ENCODE data around the gene GMCL2. TPM values are rescaled to one million over a fixed set of nuclear protein-coding genes. Genes with fewer than 3 reads are reported as not detected.
A peak's percentile ranks its signal among the peaks of the same experiment; 100 is the strongest.

Gene GMCL2
- total and polyA plus RNA-seq, 2 experiments from 2014 or later: 0.07 TPM; not detected in 1

DNA sequence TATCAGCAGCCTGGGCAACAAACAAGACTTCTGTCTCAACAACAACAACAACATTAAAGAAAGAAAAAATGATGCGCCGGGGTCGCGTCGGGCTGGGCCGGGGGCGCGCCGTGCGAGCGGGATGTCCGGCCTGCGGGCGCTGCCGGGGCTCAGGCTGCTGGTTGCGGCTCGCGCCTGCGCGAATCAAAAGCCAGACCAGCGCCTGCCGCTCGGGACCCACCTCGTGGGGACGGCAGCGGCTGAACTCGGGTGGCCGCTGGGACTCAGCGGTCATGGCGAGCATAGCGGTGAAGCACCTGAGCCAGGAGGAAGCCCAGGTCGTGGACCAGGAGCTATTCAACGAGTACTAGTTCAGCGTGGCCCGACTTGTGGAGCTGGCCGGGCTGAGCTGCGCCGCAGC is 21.6 kb downstream of the GMCL2 start (continued):
- TF ChIP-seq, protein P1, sequence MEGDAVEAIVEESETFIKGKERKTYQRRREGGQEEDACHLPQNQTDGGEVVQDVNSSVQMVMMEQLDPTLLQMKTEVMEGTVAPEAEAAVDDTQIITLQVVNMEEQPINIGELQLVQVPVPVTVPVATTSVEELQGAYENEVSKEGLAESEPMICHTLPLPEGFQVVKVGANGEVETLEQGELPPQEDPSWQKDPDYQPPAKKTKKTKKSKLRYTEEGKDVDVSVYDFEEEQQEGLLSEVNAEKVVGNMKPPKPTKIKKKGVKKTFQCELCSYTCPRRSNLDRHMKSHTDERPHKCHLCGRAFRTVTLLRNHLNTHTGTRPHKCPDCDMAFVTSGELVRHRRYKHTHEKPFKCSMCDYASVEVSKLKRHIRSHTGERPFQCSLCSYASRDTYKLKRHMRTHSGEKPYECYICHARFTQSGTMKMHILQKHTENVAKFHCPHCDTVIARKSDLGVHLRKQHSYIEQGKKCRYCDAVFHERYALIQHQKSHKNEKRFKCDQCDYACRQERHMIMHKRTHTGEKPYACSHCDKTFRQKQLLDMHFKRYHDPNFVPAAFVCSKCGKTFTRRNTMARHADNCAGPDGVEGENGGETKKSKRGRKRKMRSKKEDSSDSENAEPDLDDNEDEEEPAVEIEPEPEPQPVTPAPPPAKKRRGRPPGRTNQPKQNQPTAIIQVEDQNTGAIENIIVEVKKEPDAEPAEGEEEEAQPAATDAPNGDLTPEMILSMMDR (conservative IDR thresholded peaks at IDR 0.05; ENCODE audit: low read depth in 2 of 2): no peak
- no peak for TF ChIP-seq EZH2 (IDR thresholded peaks at IDR 0.05; ENCODE audit: low read depth, unreplicated experiment)

DNA sequence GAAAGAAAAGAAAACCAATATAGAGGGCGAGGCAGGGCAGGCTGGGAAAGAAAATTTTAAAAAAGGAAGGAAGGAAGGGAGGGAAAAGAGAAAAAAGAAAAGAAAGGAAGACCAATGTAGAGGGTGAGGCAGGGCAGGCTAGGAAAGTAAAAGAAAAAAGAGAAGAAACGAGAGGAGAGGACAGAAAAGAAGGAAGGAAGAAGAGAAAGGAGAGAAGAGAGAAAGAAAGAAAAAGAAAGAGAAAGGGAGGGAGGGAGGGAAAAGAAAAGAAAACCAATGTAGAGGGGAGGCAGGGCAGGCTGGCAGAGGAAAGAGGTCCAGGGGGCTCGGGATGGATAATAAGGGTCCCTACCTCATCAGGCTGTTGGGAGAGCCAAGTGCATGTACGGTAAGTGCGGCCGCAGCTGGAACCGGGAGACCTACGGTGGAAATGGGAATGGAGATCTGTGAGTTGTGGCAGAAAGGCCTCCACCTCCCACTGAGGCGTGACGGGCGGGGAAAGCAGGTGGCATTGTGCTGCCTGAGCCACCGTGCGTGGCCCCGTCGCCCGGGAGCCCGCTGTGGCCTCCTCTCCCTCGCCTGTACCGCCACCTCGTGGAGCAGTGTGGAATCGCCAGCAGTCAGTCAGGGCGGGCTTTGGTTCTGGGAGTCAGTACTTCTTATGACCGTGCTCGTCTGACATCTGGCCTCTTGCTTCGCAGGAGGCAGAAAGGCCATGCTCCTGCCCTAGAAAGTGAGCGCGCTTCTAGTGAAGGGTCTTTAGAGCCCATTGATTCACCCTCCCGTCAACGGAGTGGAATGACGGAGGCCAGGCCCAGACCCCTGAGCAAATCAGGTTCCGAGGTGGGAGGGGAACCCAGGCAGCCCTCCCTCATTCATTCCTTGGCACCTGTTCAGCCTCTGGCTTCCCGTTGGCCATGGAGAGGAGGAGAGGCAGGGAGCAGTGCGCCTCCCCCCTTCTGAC is 23.1 kb downstream of the GMCL2 start:
- no peaks in the 10 kb centered on the region for H3K9me2 ChIP-seq (ENCODE audit: insufficient read depth)
- H3K27ac ChIP-seq (ENCODE audit: low read depth): peak overlapping the region; percentile 50; the same call in 1 of the 2 replicates
- no peaks in the 10 kb centered on the region for H3K79me2 ChIP-seq (replicated peaks; ENCODE audit: insufficient read depth)
- Mint-ChIP-seq H3K27me3 (ENCODE audit: insufficient read depth, low read depth, poor library complexity) (peaks cover 7% of the 10 kb centered on the region), H3K9me3 (no peaks in the 10 kb centered on the region), H3K27ac (peak overlapping the region; percentile 75; the same call in 1 of the 2 replicates), H3K4me1 (peaks cover 6% of the 10 kb centered on the region), H3K4me3 (peak overlapping the region; percentile 65), H3K36me3 (ENCODE audit: low read depth) (no peaks in the 10 kb centered on the region)
- H3K4me2 ChIP-seq: peak overlapping the region; percentile 83
- no peaks in the 10 kb centered on the region for H3K36me3 ChIP-seq (ENCODE audit: insufficient read depth)
- no peaks in the 10 kb centered on the region for H3K27me3 ChIP-seq (ENCODE audit: insufficient read depth)
- peak overlapping the region; percentile 50 for H3K4me3 ChIP-seq
- H4K20me1 ChIP-seq (replicated peaks; ENCODE audit: insufficient read depth): no peaks in the 10 kb centered on the region
- DNase-seq (ENCODE audit: low spot score) (peak; percentile 92), ATAC-seq (peak; percentile 91)
- TF ChIP-seq ZNF114 (CRISPR knock-in tag; IDR thresholded peaks at IDR 0.05) (no peak), POLR2AphosphoS5 (IDR thresholded peaks at IDR 0.05; ENCODE audit: low read depth) (0 out of 2 replicates have a peak, but pooled peaks have one; percentile 32)
- TF ChIP-seq, protein P1 (conservative IDR thresholded peaks at IDR 0.05; ENCODE audit: low read depth in 2 of 2): peak; percentile 92 to 99
- H2AFZ ChIP-seq: peak overlapping the region; percentile 91; the same call in 1 of the 2 replicates
- peaks cover 7% of the 10 kb centered on the region; the same call in 1 of the 2 replicates for H3F3A ChIP-seq (replicated peaks; ENCODE audit: low read depth)
- H3K4me1 ChIP-seq (ENCODE audit: insufficient read depth): peaks cover 8% of the 10 kb centered on the region

DNA sequence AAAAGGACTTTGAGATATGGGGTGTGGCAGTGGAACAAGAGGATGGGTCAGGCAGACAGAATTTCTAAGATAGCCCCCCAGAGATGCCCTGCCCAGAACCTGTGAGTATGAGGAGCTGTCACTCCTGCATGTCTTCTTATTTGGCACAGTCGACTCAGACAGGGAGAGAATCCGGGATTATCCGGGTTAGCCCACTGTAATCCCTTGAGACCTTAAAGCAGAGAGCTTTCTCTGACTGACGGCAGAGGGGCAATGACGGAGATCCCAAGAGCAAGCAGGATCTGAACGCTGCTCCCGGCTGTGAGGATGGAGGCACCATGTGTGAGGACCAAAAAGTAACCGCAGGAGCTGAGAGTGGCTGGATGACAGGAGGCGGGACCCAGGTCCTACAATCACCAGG is 24.7 kb downstream of the GMCL2 start:
- Histone ChIP-seq H3K36me3 (ENCODE audit: insufficient read depth) (no peaks in the 10 kb centered on the region), H3K27me3 (ENCODE audit: insufficient read depth) (no peaks in the 10 kb centered on the region), H3K79me2 (replicated peaks; ENCODE audit: insufficient read depth) (no peaks in the 10 kb centered on the region), H3K9me2 (ENCODE audit: insufficient read depth) (no peaks in the 10 kb centered on the region), H3K4me1 (ENCODE audit: insufficient read depth) (peaks cover 8% of the 10 kb centered on the region), H3K27ac (ENCODE audit: low read depth) (no peak overlapping the region), H2AFZ (no peak overlapping the region), H3K4me2 (no peak overlapping the region), H3F3A (replicated peaks; ENCODE audit: low read depth) (peaks cover 7% of the 10 kb centered on the region; the same call in 1 of the 2 replicates), H4K20me1 (replicated peaks; ENCODE audit: insufficient read depth) (no peaks in the 10 kb centered on the region), H3K4me3 (no peak overlapping the region)
- DNase-seq (ENCODE audit: low spot score) (no peak), ATAC-seq (no peak)
- H3K4me1 Mint-ChIP-seq: peaks cover 6% of the 10 kb centered on the region
- no peaks in the 10 kb centered on the region for H3K36me3 Mint-ChIP-seq (ENCODE audit: low read depth)
- H3K4me3 Mint-ChIP-seq: no peak overlapping the region
- no peak overlapping the region for H3K27ac Mint-ChIP-seq
- peaks cover 7% of the 10 kb centered on the region for H3K27me3 Mint-ChIP-seq (ENCODE audit: insufficient read depth, low read depth, poor library complexity)
- no peaks in the 10 kb centered on the region for H3K9me3 Mint-ChIP-seq
- TF ChIP-seq, protein P2, sequence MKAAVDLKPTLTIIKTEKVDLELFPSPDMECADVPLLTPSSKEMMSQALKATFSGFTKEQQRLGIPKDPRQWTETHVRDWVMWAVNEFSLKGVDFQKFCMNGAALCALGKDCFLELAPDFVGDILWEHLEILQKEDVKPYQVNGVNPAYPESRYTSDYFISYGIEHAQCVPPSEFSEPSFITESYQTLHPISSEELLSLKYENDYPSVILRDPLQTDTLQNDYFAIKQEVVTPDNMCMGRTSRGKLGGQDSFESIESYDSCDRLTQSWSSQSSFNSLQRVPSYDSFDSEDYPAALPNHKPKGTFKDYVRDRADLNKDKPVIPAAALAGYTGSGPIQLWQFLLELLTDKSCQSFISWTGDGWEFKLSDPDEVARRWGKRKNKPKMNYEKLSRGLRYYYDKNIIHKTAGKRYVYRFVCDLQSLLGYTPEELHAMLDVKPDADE (IDR thresholded peaks at IDR 0.05): no peak
- no peak for TF ChIP-seq EZH2phosphoT487 (IDR thresholded peaks at IDR 0.05; ENCODE audit: unreplicated experiment)

Data from GM23338 (cell line).